Cardiac muscle cell (in vitro differentiated cells and primary cell): ENCODE measurements around the gene GPR155. TPM values are rescaled to one million over a fixed set of nuclear protein-coding genes. Genes with fewer than 3 reads are reported as not detected.
A peak's percentile ranks its signal among the peaks of the same experiment; 100 is the strongest.
"Not testable (repeated sequence)": the region's sequence is repeated elsewhere in the genome, so short reads cannot be mapped to it uniquely, and the experiment has no call there.

Experiments
- DNase-seq, 2 donors: peaks; one replicate each; pipeline versions ENCODE4 v3.0.0 to v3.0.0-alpha.2; 2010 to 2017; ENCODE audit warnings: low read depth in 1 of 2, low spot score in 1 of 2
- H3K27ac ChIP-seq: fragments of 200-600 bp; sonication (generic); 2 replicates; pipeline ENCODE4 v1.5.1; 2016
- H3K27me3 ChIP-seq: fragments of 200-600 bp; sonication (generic); 2 replicates; pipeline ENCODE4 v1.6.0; 2016; ENCODE audit warnings: control low read depth
- H3K36me3 ChIP-seq: fragments of 200-600 bp; sonication (generic); 2 replicates; pipeline ENCODE4 v1.5.1; 2016; ENCODE audit warnings: control low read depth
- H3K4me1 ChIP-seq: fragments of 200-600 bp; sonication (generic); 2 replicates; pipeline ENCODE4 v1.8.1; 2017; ENCODE audit warnings: low read depth, mild to moderate bottlenecking, mixed run types
- H3K4me3 ChIP-seq: fragments of 200-600 bp; sonication (generic); 2 replicates; pipeline ENCODE4 v1.5.1; 2016; ENCODE audit warnings: mild to moderate bottlenecking
- H3K9me3 ChIP-seq: fragments of 200-600 bp; sonication (generic); 2 replicates; pipeline ENCODE4 v1.5.1; 2017; ENCODE audit warnings: low read depth, mild to moderate bottlenecking, control low read depth
- polyA plus RNA-seq: library from polyadenylated mRNA; unstranded; fragments of >200 nt; fragmentation: Nextera tagmentation; extraction: Ambion mirVana; gene quantifications from 2 replicates; pipeline ENCODE4 v1.2.1, GENCODE V29; 2016
- total RNA-seq: library from RNA; depleted of rRNA; stranded (reverse); fragments of >200 nt; gene quantifications from 2 replicates; pipeline ENCODE4 v1.2.3, GENCODE V29; 2016
- TF ChIP-seq, protein P1 (sequence below): IDR thresholded peaks from 2 replicates; pipeline ENCODE4 v1.5.1; 2012; ENCODE audit warnings: low read depth, mild to moderate bottlenecking, low read length

Gene GPR155
- total and polyA plus RNA-seq, 2 experiments from 2014 or later = 2.7 to 8.5 TPM

DNA sequence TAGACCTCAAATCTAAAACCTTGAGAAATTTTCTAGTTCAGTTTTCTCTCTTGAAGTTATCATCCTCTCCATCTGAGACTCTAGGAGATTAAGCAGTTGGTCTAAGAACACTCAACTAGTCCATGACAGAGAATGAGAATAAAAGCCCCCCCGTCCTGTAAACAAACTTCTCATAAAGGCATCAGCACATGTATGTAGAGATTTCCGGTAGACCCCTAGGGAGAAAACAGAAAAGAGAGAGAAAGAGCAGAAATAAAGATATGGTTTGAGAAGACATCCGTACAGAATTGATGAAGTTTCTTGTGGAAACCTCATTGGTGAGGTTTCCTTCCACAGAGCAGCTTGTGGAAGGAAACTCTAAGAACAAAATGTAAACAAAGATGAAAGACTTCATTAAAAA is 3.2 kb upstream of the GPR155 start:
- no peak overlapping the region for H3K4me3 ChIP-seq
- TF ChIP-seq, protein P1, sequence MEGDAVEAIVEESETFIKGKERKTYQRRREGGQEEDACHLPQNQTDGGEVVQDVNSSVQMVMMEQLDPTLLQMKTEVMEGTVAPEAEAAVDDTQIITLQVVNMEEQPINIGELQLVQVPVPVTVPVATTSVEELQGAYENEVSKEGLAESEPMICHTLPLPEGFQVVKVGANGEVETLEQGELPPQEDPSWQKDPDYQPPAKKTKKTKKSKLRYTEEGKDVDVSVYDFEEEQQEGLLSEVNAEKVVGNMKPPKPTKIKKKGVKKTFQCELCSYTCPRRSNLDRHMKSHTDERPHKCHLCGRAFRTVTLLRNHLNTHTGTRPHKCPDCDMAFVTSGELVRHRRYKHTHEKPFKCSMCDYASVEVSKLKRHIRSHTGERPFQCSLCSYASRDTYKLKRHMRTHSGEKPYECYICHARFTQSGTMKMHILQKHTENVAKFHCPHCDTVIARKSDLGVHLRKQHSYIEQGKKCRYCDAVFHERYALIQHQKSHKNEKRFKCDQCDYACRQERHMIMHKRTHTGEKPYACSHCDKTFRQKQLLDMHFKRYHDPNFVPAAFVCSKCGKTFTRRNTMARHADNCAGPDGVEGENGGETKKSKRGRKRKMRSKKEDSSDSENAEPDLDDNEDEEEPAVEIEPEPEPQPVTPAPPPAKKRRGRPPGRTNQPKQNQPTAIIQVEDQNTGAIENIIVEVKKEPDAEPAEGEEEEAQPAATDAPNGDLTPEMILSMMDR = no peak
- no peaks in the 10 kb centered on the region for H3K9me3 ChIP-seq
- H3K27ac ChIP-seq = no peak overlapping the region
- no peaks in the 10 kb centered on the region for H3K36me3 ChIP-seq
- H3K27me3 ChIP-seq = no peaks in the 10 kb centered on the region
- DNase-seq = no peak
- H3K4me1 ChIP-seq = no peaks in the 10 kb centered on the region

DNA sequence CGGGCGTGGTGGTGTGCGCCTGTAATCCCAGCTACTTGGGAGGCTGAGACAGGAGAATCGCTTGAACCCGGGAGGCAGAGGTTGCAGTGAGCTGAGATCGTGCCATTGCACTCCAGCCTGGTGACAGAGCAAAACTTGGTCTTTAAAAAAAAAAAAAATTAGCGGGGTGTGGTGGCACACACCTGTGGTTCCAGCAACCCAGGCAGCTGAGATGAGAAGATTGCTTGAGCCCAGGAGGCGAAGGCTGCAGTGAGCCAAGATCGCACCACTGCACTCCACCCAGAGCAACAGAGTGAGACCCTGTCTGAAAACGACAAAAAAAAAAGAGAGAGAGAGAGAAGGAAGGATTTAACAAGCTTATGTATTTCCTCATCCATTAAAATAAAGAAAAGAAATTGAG is 2.7 kb upstream of the GPR155 start:
- not testable (repeated sequence) for DNase-seq, H3K36me3 ChIP-seq, H3K4me3 ChIP-seq, H3K27me3 ChIP-seq, H3K27ac ChIP-seq, H3K9me3 ChIP-seq, H3K4me1 ChIP-seq

DNA sequence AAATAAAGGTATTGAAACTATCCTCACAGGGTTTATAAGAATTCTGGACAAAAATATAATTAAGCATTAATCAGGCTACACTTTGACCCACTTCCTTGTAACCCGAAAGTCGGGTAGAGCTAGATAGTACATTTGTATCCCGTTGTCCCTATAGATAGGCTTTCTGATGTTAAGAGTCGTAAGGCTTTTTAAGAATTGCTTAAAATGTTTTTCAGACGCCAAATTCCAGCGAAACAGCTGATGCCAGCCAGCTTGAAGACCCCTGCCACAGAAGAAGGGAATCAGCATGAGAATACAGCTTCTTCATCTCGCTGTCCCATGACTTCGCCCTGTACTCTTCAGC is 962 bp upstream of the GPR155 start:
- TF ChIP-seq, protein P1 = no peak
- no peaks in the 10 kb centered on the region for H3K27me3 ChIP-seq
- peak overlapping the region; percentile 35 for H3K4me3 ChIP-seq
- no peak for DNase-seq
- H3K27ac ChIP-seq = peak overlapping the region; percentile 91
- no peaks in the 10 kb centered on the region for H3K36me3 ChIP-seq
- no peaks in the 10 kb centered on the region for H3K4me1 ChIP-seq
- no peaks in the 10 kb centered on the region for H3K9me3 ChIP-seq

DNA sequence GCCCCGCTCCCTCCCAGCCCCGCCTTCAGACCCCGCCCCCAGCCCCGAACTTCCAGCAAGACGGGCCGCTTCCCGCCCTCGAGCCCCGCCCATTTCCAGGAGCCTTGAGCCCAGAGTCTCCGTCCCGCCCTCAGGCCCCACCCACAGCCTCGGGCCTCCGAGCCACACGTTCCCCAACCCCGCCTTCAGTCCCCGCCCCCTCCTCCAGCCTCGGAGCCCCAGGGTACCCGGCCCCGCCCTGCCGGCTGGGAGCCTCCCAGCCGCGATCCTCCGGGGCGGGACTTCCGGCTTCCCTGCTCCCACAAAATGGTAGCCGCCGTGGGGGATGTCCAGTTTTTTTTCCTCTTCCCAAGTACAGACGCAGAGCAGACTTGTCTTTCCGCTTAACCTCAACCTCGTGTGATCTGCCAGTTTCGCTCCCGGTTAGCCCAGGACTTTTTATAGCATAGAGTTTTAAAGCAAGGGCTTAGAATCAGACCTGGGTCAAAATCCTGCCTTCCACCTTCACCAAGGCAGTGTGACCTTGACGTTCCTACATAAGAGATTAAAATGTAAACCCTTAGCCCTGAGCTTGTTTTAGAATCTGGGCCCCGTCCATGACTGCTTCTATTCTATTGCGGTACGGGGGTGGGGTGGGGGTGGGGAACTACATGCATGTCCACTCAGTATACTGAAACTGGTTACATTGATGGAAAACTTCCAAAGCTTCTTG is 435 bp upstream of the GPR155 start:
- peak overlapping the region; percentile 35 for H3K4me3 ChIP-seq
- H3K9me3 ChIP-seq = no peaks in the 10 kb centered on the region
- no peaks in the 10 kb centered on the region for H3K27me3 ChIP-seq
- TF ChIP-seq, protein P1 = no peak
- no peaks in the 10 kb centered on the region for H3K36me3 ChIP-seq
- peak; percentile 99 to 100 for DNase-seq
- peak overlapping the region; percentile 91 for H3K27ac ChIP-seq
- H3K4me1 ChIP-seq = no peaks in the 10 kb centered on the region

DNA sequence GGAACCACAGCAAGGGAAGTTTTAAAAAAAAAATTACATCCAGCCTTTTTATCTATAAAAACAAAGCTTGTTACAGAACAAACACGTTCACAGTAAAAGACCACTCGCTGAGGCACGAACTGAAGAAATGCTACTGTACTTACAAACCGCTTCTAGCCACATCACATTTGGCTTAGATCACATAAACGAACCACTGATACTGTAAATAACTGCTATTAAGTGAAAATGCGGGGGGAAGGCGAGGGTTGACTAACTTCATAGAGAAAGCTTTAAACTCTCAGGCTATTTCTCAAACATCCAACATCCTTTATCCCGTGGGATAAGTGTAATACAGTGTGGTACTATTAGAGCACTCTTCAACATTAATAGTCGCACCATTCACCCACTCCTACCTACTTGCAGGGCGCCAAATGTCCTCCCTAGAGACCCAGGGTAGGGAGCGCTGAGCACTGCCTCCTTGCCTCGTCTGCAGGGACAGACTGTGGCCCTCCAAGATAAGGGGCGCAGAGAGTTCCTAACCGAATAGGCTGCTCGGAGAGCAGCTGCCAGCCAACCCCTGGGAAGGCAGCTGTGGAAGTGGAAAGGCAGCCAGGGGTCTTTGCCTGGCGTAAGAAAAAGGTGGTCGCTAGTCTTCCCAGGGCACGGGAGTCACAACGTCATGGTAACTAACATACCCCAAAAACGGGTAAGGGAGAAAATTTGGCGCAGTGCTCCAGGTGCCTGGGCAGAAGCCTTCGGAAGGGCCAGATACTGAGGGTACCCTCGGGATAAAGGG is 854 bp downstream of the GPR155 start:
- peak; percentile 38 to 46 for DNase-seq
- Histone ChIP-seq H3K4me1 (no peaks in the 10 kb centered on the region), H3K9me3 (no peaks in the 10 kb centered on the region), H3K4me3 (peak overlapping the region; percentile 65), H3K27me3 (no peaks in the 10 kb centered on the region), H3K27ac (no peak overlapping the region), H3K36me3 (peaks cover 3% of the 10 kb centered on the region)
- TF ChIP-seq, protein P1 = no peak

DNA sequence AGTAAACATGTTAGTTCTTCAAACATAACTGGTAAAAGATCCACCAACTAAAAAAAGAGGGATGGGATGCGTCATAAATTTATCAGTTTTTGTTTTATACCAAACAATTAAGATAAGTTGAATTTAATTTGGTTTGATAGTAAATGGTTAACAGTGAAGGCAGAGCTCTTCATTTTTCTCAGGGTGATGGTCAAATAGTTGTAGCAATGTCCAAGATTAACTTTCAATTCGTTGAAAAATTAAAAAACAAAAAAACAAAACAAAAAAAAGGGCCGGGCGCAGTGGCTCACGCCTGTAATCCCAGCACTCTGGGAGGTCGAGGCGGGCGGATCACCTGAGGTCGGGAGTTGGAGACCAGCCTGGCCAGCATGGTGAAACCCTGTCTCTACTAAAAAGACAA is 1.8 kb downstream of the GPR155 start:
- not testable (repeated sequence) for DNase-seq, H3K4me1 ChIP-seq, H3K9me3 ChIP-seq, H3K27me3 ChIP-seq, H3K4me3 ChIP-seq, H3K27ac ChIP-seq, H3K36me3 ChIP-seq
